Peyer's patch (tissue), 4 donors: ENCODE data around the gene CDKN2D. TPM values are rescaled to one million over a fixed set of nuclear protein-coding genes. Genes with fewer than 3 reads are reported as not detected.
A peak's percentile ranks its signal among the peaks of the same experiment; 100 is the strongest.

ENCODE experiments used
- DNase-seq, 3 donors: peaks; one replicate each; pipeline ENCODE4 v3.0.0-alpha.2; 2017 to 2019
- H3K27ac ChIP-seq, 4 donors: fragments of 200-600 bp; sonication (generic); one replicate each; pipeline ENCODE4 v1.5.1; 2016 to 2019
- H3K27me3 ChIP-seq, 2 donors: fragments of 200-600 bp; sonication (generic); one replicate each; pipeline ENCODE4 v1.5.1; 2019
- H3K36me3 ChIP-seq, 3 donors: fragments of 200-600 bp; sonication (generic); one replicate each; pipeline ENCODE4 v1.5.1; 2016 to 2019
- H3K4me1 ChIP-seq, 4 donors: fragments of 200-600 bp; sonication (generic); one replicate each; pipeline ENCODE4 v1.5.1; 2016 to 2019
- H3K4me3 ChIP-seq, 4 donors: fragments of 200-600 bp; sonication (generic); 1 replicate in 3 of 4; 2 replicates in 1 of 4; pipeline ENCODE4 v1.5.1; 2016 to 2019; ENCODE audit warnings: mild to moderate bottlenecking in 1 of 4
- H3K9me3 ChIP-seq, 4 donors: fragments of 200-600 bp; sonication (generic); one replicate each; pipeline ENCODE4 v1.5.1; 2016 to 2019; ENCODE audit warnings: mild to moderate bottlenecking in 1 of 4
- CTCF ChIP-seq, 6 experiments: fragments of 450-650 bp in 4 of 6; fragments of 200-600 bp in 2 of 6; sonication (generic) in 1 of 6; IDR thresholded peaks; one replicate each; pipeline ENCODE4 v1.5.1; 2017 to 2019; ENCODE audit warnings: antibody characterized with exemption in 6 of 6, mild to moderate bottlenecking in 3 of 6, moderate library complexity in 1 of 6
- POLR2A ChIP-seq, 2 donors: fragments of 450-650 bp; IDR thresholded peaks; one replicate each; pipeline ENCODE4 v1.5.1; 2017; ENCODE audit warnings: antibody characterized with exemption in 2 of 2, mild to moderate bottlenecking in 2 of 2, moderate library complexity in 2 of 2
- total RNA-seq, 4 donors: library from RNA; depleted of rRNA; stranded (reverse); fragments of >200 nt; gene quantifications; one replicate each; pipeline ENCODE4 v1.1.0, GENCODE V29; 2016

Gene CDKN2D
- total RNA-seq, 4 donors from 2014 or later, result 3.3 to 7.7 (median 6.4) TPM

GRCh38 chr19:10604460-10604980 is 35.7 kb upstream of the CDKN2D start:
- Histone ChIP-seq H3K36me3 (no peaks in the 10 kb centered on the region), H3K9me3 (no peaks in the 10 kb centered on the region), H3K4me1 (peaks cover 0 to 15% (median 7%) of the 10 kb centered on the region in 4 donors), H3K27me3 (no peaks in the 10 kb centered on the region), H3K4me3 (peak overlapping the region; percentile 92 to 100 (median 94)), H3K27ac (peak overlapping the region; percentile 93 to 100 (median 95))
- TF ChIP-seq CTCF (IDR thresholded peaks at IDR 0.05) (no peak), POLR2A (IDR thresholded peaks at IDR 0.05) (no peak)
- DNase-seq, result peak in 2 of 3 donors; percentile 65 to 75

GRCh38 chr19:10603873-10604459 is 35.2 kb upstream of the CDKN2D start:
- Histone ChIP-seq H3K27me3 (no peaks in the 10 kb centered on the region), H3K4me3 (peak overlapping the region; percentile 92 to 100 (median 94)), H3K36me3 (no peaks in the 10 kb centered on the region), H3K4me1 (peaks cover 0 to 15% (median 7%) of the 10 kb centered on the region in 4 donors), H3K9me3 (no peaks in the 10 kb centered on the region), H3K27ac (peak overlapping the region; percentile 93 to 100 (median 95))
- TF ChIP-seq CTCF (IDR thresholded peaks at IDR 0.05), result no peak
- TF ChIP-seq POLR2A (IDR thresholded peaks at IDR 0.05), result no peak
- peak in 2 of 3 donors; percentile 52 to 71 for DNase-seq

- H3K27me3 ChIP-seq, result no peaks in the 10 kb centered on the region
- no peaks in the 10 kb centered on the region for H3K36me3 ChIP-seq
- H3K4me1 ChIP-seq, result peaks cover 0 to 15% (median 7%) of the 10 kb centered on the region in 4 donors
- TF ChIP-seq CTCF (IDR thresholded peaks at IDR 0.05), result no peak
- TF ChIP-seq POLR2A (IDR thresholded peaks at IDR 0.05), result peak in 1 of 2 donors; percentile 29
- H3K27ac ChIP-seq, result peak overlapping the region; percentile 93 to 100 (median 95)
- H3K9me3 ChIP-seq, result no peaks in the 10 kb centered on the region
- peak; percentile 51 to 94 (median 93) for DNase-seq
- peak overlapping the region; percentile 92 to 100 (median 94) for H3K4me3 ChIP-seq
Observed at GRCh38 chr19:10603084-10603872, 34.5 kb upstream of the CDKN2D start.

GRCh38 chr19:10602330-10603083 is 33.7 kb upstream of the CDKN2D start:
- H3K27me3 ChIP-seq, result no peaks in the 10 kb centered on the region
- peak; percentile 88 to 95 (median 89) for DNase-seq
- no peaks in the 10 kb centered on the region for H3K36me3 ChIP-seq
- H3K4me1 ChIP-seq, result peaks cover 0 to 15% (median 7%) of the 10 kb centered on the region in 4 donors
- no peak for TF ChIP-seq CTCF (IDR thresholded peaks at IDR 0.05)
- TF ChIP-seq POLR2A (IDR thresholded peaks at IDR 0.05), result no peak
- H3K9me3 ChIP-seq, result no peaks in the 10 kb centered on the region
- H3K4me3 ChIP-seq, result peak overlapping the region; percentile 92 to 100 (median 94)
- peak overlapping the region; percentile 93 to 100 (median 95) for H3K27ac ChIP-seq

GRCh38 chr19:10601999-10602329 is 33.2 kb upstream of the CDKN2D start:
- Histone ChIP-seq H3K4me3 (peak overlapping the region in 1 of 4 donors; percentile 93), H3K27me3 (no peaks in the 10 kb centered on the region), H3K27ac (peak overlapping the region in 1 of 4 donors; percentile 100)

More at GRCh38 chr19:10601999-10602329, 33.2 kb upstream of the CDKN2D start:
- DNase-seq, result no peak
- Histone ChIP-seq H3K4me1 (peaks cover 0 to 15% (median 7%) of the 10 kb centered on the region in 4 donors), H3K9me3 (no peaks in the 10 kb centered on the region), H3K36me3 (no peaks in the 10 kb centered on the region)
- TF ChIP-seq POLR2A (IDR thresholded peaks at IDR 0.05), result no peak
- no peak for TF ChIP-seq CTCF (IDR thresholded peaks at IDR 0.05)
